Cerebellar cortex (tissue), 1 donor: Measurements from ENCODE around the gene CACNA1C.

ENCODE experiments used
- DNase-seq: peaks from one replicate; pipeline ENCODE4 v3.0.0-alpha.2; 2015; ENCODE audit warnings: low spot score

CACNA1C gene

DNA sequence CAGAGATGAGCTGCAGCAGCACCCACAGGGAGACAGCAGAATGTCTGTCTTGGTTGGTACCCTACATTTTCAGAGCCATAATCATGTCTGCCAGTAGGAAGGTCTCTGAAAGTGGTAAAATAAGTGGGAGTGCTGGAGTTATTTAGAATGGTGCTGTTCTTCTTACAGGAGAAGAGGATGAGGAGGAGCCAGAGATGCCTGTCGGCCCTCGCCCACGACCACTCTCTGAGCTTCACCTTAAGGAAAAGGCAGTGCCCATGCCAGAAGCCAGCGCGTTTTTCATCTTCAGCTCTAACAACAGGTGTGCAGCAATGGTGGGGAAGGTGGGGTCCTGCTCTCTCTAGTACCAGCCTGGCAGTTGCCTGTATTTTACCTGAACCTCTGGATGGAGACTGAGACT lies 540.3 kb downstream of the CACNA1C start:
- DNase-seq, result no peak

DNA sequence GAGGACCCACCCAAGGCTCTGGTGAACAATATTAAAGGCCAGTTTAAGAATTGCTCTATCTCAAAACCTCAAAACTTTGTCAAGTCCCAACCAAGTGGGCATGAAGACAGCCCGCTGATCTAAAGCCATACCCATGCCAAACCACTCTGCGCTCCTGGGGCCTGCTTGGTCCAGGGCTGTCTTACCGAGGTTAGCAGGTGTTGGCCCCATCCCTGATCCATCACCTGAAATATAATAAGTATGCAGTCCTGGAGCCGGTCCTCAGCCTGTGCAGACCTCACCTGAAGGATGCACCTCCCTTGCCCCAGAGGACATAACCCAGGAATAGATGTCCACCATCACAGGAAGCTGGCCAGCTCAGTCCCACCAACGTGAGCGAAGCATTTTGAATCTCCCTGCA lies 543.7 kb downstream of the CACNA1C start:
- DNase-seq, result no peak

DNA sequence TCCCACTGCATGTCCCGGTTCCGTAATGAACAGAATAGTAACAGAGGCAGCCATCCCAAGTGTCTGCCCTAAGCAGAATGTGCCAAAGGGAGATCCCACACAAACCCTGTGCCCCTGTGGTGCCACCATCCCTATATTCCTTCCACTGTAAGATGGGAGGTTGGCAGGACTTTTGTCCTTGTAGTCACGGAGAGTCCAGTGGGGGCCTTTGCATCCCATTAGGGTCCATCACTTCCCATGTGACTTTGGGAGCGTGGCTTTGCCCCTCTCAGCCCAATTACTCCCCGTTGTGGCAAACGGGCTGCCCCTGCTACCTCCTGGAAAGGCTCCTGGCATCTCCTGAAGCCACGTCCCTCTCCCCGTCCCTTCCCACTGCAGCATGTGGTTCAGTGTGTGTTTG lies 552.5 kb downstream of the CACNA1C start:
- DNase-seq, result no peak

DNA sequence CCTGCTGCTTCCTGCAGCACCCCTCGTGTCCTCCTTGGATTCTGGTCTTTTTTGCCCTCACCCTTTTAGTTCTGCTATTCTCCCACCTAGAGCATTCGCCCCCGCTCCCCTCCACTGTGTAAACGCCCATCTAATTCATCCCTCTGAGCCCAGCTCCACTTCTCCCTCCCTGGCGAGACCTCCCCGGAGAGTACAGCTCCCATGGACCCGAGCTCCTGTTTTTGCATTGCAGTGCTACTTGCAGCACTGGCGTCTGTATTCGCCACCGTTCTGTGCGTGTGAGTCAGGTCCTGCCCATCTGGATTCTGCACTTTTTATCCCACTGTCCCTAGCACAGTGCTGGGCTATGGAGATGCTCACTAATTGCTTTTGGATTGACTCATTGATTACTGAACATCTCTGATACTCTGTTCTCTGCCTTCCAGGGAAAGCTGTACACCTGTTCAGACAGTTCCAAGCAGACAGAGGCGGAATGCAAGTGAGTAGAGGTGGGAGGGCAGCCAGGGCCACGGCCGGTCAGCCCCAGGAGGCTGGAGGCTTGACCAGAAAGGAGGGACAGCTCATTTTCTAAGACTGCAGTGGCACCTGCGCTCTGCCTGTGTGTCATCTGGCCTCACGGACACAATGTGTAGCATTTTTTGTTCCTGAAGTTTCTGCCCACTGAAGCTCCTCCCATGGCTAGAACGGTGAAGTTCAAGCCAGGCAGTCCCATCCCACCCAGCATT lies 553.6 kb downstream of the CACNA1C start:
- no peak for DNase-seq

DNA sequence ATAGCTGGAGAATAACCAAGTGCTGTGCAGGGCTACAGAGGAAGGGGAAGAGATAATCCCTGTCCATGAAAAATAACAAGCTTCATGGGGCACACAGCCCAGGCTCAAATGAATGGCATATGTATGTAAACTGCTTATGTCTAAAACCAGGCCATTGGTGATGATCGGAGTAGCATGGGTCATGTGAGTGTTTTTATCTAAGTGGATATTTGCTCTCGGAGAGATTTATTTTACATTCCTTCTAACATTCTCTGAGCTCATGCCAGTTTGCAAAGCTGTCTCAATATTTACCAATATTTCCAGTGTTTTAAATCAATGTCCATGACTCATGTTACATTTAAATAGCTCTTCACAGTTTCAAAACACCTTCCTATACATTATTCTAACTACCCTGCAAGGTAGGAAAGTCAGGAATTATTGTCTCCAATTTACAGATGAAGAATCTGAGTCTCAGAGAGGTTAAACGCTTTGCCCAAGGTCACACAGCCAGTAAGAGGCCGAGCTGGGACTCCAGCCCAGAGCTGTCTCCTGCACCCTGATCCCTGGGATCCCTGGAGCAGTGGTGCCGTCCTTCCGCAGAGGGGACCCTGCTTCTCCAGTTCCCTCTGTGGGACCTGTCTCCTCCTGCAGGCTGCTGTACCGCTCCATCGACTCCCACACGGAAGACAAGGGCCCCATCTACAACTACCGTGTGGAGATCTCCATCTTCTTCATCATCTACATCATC lies 555.3 kb downstream of the CACNA1C start:
- DNase-seq, result no peak

DNA sequence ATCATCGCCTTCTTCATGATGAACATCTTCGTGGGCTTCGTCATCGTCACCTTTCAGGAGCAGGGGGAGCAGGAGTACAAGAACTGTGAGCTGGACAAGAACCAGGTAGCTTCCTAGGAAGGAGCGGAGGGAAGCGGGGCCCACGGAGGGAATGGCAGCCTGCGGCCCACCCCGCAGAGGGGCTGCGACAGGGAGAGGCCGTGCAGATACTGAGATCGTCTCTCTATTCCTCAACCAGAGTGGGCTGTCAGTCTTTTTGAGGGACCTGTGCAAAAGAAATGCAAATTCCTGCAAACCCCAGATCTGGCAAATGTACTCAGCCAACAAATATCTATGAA lies 555.8 kb downstream of the CACNA1C start:
- DNase-seq, result no peak

DNA sequence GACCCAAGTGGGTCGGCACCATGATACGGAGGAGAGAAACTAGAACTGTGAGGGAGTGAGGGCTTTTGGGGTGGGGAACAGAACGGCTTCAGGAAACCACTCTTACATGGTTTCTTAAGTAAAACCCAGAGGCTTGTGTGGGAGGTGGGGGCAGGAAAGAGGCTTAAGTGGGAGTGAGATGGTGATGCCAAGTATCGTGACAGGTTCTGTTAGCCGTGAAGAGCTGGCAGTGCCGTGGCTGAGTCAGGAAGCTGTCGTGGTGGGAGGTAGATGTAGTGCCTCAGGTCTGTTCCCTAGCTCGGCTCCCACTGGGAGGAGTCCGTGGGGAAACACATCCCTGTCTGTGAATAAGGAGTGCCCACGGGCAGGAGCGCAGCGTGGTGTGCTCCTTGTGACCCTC lies 556.2 kb downstream of the CACNA1C start:
- no peak for DNase-seq

DNA sequence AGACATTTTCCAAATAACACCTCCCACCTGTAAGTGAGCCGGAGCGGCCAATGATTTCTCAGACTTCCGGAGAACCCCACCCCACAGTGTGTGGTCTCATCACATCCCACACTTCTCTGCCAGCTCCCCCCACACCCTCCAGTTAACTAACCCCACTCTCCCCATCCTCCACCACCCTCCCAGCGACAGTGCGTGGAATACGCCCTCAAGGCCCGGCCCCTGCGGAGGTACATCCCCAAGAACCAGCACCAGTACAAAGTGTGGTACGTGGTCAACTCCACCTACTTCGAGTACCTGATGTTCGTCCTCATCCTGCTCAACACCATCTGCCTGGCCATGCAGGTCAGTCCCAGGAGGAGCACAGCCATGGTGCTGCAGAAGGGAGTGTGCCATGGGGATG lies 557.6 kb downstream of the CACNA1C start:
- no peak for DNase-seq

DNA sequence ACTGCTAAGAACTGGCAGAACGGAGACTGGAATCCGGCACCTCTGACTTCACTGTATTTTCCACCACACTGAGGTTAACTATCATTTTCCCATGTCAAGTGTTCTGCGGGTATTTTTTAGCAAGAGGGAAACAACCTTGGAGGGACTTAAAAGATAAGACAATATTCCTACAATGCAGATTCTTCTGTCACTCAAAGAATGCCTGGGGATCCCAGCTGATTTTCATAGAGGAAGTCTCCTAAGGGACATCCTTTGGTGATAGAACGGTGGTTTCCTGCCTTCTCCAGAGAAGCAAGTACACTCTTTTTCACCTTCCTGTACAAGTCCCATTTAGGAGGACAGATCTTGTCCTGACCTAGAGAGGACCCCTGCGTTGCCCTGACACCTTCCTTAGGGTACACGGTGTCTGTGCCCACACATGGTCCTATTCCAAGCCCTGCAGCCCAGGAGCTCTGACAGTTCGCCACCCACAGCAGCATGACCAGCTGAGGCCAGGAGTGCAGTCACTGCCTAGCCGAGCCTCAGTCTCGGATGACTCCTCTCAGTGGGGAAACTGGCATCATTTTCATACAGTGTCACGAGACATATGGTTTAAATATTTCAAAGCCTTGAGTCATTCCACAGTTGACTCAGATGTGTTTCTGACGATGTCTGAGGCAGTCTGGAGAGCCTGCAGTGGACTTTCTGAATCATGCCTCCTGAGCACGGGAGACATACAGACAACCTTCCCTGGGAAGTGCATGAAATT lies 560.7 kb downstream of the CACNA1C start:
- DNase-seq, result no peak

DNA sequence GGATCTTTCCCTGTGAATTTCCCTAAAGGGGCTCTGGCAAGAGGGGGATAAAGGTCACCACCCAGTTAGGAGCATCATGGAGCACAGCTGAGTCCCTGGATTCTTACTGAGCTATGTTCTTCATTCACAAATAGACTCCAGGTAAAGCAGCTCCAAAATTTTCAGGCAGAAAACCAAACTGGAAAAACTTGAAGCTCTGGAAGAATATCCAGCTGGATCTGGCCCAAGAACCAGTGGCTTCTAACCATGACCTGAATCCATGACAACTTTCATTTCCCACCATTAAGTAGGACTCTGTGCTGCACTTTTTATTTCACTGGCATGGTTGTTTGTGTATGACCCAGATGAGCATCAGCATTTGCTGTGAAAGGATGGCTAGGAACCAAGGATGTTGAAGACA lies 561.6 kb downstream of the CACNA1C start:
- no peak for DNase-seq

DNA sequence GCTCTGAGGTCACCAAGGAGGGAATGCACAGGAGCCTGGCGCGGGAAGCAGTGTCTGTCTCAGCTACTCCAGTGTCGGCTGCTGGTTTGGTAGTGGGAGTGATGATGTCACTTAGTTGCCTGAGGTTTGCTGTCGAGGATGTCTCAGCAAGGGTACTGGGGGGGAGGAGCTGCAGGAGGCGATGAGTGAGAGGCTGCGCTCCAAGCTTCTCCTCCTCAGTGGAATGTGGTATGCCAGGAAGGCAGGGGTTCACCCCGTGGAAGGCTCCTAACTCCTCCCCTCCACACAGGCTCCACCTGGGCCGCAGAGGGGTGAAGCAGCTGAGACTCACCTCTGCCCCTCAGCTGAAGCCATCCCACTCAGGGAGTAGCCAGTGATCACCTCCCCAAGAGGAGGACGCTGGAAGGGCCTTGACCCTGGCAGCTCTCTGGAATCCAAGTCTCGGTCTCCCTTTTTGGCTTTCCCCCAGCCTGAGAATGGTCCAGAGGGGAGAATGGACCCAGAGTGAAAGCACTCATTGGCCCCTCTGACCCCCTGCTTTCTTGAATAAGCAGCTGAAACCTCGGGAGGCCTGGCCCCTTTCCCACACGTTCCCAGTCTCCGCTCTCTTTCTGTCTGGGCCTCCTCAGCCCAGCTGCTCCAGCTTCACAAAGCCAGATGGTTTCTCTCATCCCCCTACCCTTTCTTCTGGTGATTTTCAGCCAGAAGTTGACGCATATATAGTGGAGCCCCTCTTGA lies 563.0 kb downstream of the CACNA1C start:
- DNase-seq, result no peak

DNA sequence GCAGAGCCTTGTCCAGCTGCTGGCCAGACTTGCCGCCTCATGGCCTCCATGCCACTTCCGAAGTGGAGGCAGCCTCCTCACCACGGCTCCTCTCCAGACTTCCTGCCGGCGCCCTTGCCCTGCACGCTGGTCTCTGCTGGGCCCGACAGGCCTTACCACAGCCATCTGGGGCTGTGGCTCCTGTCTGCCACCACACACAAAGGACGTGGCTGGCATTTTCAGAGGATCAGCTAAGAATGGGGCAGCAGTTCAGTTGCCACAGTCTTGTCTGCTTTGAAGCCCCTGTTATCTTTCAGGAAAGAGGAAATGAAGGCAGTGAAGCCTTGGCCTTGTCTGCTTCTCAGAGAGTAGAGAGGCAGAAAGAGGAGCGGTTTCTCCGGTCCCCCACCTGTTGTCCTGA lies 564.0 kb downstream of the CACNA1C start:
- no peak for DNase-seq

DNA sequence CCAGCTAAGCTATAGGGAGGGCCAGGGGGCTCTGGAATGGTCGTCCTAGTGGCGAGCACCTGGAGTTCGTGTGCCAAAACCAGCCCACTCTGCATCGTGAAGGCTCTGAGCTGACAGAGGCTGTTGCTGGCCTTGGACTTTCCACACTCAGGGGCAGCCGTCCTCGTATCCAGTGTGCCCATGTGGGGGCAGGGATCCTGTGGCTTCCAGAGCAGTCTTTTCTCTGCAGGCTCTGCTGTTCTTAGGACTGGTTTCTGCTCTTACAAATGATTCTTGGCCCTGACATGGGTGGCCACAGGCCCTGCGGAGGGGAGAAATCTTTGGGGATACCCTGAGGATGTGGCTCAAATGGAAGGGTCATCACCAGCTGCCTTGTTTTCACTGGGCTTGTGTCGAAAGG lies 564.6 kb downstream of the CACNA1C start:
- no peak for DNase-seq

DNA sequence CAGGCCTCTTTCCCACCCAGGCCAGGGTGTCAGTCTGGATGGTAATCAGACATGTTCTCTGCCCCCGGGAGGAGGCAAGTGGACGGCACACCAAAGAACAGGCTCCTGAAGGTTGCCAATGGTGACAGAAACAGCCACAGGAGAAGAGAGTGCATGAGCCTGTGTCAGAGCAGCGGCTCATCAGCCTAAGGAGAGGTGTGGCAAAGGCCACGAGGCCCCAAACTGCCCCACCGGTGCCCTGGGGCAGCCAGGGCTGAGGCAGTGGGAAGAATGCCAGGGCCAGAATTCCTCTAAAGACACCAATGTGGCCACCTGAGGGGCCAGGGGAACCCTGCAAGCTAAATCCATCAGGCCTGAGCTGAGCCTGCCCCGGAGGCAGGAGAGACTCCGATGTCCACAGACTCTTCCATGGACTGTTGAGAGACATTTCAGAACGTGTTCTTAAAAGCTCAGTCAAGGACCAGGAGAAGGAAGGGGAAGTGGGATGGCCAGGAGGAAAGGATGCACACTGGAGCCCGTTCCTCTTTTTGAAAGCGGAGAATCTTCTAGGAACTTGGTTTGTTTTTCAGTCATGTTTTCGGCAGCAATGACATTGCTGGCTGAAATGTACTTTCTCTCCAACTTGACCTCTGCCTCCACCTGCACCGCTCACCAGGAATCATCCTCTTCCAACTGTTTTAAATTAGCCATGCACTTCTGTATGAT lies 565.7 kb downstream of the CACNA1C start:
- DNase-seq, result no peak

DNA sequence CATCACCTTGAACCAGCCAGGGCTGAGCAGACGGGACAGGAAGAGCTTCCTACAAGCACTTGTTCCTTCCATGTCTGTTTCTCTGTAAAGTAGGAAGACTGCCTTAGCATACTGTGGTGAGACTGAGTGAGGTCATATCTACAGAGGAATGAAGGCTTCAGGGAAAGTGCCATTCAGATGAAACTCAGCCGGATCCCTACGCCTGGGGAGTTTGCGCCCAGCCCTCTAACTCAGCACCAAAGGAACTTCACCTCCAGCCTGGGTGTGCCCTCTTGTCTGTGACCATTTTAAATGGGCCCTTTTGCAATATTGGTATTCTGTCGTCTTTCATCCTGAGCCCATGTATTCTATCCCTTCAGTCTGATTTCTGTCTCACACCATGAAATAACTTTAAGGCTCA lies 566.3 kb downstream of the CACNA1C start:
- no peak for DNase-seq

DNA sequence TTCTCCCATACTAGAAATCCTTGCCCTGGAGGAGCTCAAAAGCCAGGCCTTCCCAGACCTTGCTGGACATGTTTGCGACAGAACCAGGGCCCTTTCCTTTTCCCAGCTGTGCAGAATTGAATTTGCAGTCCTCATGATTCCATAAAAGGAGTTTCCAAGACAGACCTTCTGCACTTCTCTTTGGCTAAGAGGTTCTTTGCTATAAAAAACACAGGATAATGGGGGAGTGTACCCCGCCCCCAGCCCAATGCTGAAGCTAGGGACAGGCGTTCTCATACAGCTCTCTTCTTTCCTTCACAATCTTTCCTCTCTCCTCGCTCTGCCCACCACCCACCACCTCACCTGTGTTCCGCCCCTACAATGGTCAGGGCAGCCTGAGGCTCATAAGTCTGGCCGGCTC lies 569.7 kb downstream of the CACNA1C start:
- no peak for DNase-seq

DNA sequence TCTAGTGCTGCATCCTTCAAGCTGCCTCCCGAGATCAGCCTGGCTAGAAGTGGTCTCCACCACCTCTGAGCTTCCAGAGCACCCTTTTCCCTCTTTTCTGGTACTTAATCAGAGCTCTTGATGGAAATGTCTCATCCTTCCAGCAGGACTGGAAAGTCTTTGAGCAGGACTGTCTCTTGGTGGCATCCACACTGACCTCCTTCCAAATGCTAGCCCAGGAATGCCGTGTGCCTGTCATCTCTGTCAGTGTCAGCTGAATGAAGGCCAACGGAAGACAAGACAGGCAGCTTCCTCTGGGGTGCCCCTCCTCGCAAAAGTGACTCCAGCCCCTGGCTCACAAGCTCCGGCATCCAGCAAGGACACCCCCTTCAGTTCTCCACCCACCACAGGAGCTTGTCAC lies 570.7 kb downstream of the CACNA1C start:
- DNase-seq, result no peak

DNA sequence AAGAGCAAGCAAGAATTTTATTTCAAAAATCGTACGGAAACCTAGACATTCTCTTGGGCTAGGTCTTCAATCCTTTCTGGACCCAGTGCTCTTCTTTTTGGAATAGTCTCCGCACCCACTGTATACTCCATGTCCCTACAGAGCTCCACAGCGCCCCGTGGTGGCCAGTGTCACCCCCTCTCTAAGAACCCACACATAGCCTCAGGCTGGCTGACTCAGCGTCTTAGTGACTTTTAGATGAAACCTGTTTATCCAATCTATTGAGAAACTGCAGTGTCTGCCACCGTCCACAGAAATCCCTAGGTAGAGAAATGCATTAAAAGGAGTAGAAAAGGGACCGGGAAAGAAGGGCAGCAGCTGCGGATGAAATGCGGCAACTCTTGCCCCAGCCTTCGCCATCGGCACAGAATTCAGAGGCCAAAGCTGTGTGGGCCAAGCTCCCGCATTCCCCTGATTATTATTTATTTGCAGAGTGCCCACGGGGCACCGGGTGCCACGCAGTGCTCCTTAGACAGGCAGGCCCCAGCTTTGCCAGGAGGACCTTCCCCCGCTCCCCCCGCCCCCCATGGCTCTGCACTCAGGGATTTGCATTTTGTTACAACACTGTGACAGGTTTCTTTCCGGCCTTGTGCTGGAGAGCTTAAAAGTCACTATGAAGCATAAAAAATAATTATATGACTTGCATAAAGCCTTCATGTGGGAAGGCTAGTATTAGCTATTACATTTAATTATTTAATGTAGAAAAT lies 571.9 kb downstream of the CACNA1C start:
- peak; percentile 8 for DNase-seq

DNA sequence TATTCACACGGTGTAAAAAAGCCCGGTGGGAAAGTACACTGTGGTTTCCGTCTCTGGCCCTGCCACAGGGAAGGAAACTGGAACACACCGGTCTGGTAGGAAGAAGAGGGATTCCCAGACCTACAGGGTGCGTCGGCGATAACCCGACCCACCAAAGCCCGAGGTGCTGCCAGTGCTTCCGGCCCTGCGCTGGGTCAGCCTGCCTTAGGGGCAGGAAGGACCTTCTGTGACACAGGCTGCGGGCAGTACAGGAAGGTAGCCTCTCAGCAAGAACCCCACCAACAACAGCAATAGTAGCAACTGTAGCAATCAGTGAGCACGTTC lies 572.5 kb downstream of the CACNA1C start:
- DNase-seq, result no peak

DNA sequence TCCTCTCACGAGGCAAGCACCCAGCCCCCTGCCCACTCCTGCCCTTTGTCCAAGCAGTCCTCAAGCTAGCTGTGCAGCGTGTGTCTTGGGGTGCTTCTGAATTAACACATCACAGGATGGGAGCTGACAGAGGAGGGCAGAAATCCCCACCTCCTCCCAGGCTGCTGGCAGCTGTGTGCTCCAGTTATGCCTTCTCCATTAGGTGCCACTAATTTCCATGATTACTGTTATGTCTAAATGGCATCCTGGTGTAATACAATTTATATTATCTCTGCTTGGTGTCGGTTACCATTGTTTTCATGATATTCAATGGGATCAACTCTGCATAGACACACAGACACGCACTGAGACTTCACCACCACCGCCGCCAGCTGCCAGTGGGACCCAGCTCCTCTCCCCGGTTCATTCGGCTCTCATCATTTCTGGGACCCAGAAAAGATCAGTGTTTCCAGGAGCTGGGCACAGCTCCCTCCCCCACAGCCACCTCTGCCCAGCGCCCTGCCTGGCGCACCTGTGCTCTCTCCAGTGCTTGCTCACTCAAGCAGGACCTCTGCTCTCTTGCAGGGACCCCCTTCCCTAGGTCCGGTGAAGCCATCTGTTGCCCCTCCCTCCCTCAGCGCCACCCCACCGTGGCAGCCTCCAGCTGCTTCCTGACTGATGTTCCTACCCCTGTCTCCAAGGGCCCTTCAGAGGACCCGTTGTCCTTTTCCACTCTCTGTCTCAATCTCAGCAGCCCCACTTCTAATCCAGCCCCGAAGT lies 574.5 kb downstream of the CACNA1C start:
- DNase-seq, result no peak

DNA sequence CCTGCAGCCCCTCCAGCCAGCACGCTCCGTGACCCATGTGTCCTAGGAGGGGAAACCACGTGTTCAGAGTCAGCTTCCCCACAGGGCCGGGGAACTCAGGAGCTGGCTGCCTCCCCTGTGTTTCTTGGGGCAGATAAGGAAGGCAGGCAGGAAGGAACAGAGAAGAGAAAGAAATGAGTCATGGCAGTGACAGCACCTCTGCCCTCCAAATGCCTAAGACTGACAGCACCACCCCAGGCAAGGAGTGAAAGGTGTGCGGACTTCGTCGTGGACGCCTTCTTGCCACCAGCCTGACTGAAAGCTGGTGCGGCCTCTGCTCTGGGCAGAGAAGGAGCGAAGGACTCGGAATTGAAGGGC lies 575.0 kb downstream of the CACNA1C start:
- no peak for DNase-seq
